K562 (cell line): ENCODE data around the gene ATXN1. TPM values are rescaled to one million over a fixed set of nuclear protein-coding genes. Genes with fewer than 3 reads are reported as not detected.

Experiments
- polyA plus RNA-seq, 8 experiments: library from polyadenylated mRNA; depleted of rRNA in 4 of 8; stranded (reverse) in 5 of 8; unstranded in 3 of 8; fragments of >200 nt; fragmentation: Nextera tagmentation in 2 of 8; fragmentation: Illumina TruSeq in 1 of 8; extraction: Ambion mirVana in 2 of 8; extraction: Trizol in 1 of 8; gene quantifications; 2 replicates each; pipeline versions ENCODE4 v1.2.1 to v1.2.3, GENCODE V29; 2011 to 2014; ENCODE audit warnings: inconsistent platforms in 1 of 8, missing spikeins in 1 of 8
- total RNA-seq, 7 experiments: library from RNA; depleted of rRNA in 6 of 7; stranded (reverse); fragments of >200 nt in 6 of 7; fragmentation: Illumina TruSeq in 2 of 7; extraction: Trizol in 2 of 7; gene quantifications; 2 replicates each; pipeline versions ENCODE4 v1.2.1 to v1.2.3, GENCODE V29; 2011 to 2021; ENCODE audit warnings: low replicate concordance in 1 of 7
- TF ChIP-seq, protein P1 (sequence below), 2 experiments: fragments of 450-650 bp; IDR thresholded peaks; 2 replicates each; pipeline ENCODE4 v1.6.1; 2016; ENCODE audit warnings: mild to moderate bottlenecking in 2 of 2, borderline replicate concordance in 1 of 2, low read depth in 1 of 2, moderate library complexity in 1 of 2
- TF ChIP-seq, protein P2 (sequence below): sonication (generic); formaldehyde crosslinking; IDR thresholded peaks from 2 replicates; pipeline ENCODE4 v1.8.1; 2023; ENCODE audit warnings: missing genetic modification reagents, mild to moderate bottlenecking, borderline replicate concordance
- TF ChIP-seq, protein P3 (sequence below): fragments of 250-450 bp; sonication (Bioruptor Pico); IDR thresholded peaks from 2 replicates; pipeline ENCODE4 v1.5.1; 2021; ENCODE audit warnings: mild to moderate bottlenecking
- TF ChIP-seq, protein P4 (sequence below): sonication (generic); formaldehyde crosslinking; IDR thresholded peaks from 2 replicates; pipeline ENCODE4 v1.8.0; 2022; ENCODE audit warnings: mild to moderate bottlenecking, low read depth, missing genetic modification reagents
- TF ChIP-seq, protein P5 (sequence below): fragments of 250-450 bp; sonication (Bioruptor Pico); IDR thresholded peaks from 2 replicates; pipeline ENCODE4 v1.5.0; 2020; ENCODE audit warnings: mild to moderate bottlenecking

ATXN1 gene
- total and polyA plus RNA-seq, 9 of the 15 experiments (the other 6 are each of a cell fraction or from before 2014, with no cell fraction given): under 0.01 to 1.2 (median 0.58) TPM

DNA sequence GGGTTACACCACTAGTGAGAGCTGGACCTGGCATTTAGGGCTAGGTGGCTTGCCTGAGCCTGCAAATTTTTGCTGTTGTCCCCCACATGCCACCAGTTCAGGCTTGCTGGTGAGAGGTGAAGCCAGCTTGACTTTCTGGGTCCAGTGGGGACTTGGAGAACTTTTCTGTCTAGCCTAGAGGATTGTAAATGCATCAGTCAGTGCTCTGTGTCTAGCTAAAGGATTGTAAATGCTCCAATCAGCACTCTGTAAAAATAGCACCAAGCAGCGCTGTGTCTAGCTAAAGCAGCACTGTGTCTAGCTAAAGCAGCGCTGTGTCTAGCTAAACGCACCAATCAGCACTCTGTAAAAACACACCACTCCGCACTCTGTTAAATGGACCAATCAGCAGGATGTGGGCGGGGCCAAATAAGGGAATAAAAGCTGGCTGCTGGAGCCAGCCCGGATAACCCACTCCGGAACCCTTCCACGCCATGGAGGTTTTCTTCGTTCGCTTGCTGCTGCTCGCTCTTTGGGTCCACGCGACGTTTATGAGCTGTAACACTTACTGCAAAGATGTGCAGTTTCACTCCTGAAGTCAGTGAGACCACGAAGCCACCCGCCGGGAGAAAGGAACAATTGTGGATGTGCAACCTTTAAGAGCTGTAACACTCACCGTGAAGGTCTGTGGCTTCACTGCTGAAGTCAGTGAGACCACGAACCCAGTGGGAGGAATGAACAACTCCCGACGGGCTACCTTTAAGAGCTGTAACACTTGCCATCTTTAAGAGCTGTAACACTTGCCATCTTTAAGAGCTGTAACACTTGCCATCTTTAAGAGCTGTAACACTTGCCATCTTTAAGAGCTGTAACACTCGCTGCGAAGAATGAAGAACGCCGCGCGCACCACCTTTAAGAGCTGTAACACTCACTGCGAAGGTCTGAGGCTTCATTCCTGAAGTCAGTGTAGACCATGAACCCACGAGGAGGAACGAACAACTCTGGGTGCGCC is 495.6 kb downstream of the ATXN1 start (continued):
- TF ChIP-seq, protein P1, sequence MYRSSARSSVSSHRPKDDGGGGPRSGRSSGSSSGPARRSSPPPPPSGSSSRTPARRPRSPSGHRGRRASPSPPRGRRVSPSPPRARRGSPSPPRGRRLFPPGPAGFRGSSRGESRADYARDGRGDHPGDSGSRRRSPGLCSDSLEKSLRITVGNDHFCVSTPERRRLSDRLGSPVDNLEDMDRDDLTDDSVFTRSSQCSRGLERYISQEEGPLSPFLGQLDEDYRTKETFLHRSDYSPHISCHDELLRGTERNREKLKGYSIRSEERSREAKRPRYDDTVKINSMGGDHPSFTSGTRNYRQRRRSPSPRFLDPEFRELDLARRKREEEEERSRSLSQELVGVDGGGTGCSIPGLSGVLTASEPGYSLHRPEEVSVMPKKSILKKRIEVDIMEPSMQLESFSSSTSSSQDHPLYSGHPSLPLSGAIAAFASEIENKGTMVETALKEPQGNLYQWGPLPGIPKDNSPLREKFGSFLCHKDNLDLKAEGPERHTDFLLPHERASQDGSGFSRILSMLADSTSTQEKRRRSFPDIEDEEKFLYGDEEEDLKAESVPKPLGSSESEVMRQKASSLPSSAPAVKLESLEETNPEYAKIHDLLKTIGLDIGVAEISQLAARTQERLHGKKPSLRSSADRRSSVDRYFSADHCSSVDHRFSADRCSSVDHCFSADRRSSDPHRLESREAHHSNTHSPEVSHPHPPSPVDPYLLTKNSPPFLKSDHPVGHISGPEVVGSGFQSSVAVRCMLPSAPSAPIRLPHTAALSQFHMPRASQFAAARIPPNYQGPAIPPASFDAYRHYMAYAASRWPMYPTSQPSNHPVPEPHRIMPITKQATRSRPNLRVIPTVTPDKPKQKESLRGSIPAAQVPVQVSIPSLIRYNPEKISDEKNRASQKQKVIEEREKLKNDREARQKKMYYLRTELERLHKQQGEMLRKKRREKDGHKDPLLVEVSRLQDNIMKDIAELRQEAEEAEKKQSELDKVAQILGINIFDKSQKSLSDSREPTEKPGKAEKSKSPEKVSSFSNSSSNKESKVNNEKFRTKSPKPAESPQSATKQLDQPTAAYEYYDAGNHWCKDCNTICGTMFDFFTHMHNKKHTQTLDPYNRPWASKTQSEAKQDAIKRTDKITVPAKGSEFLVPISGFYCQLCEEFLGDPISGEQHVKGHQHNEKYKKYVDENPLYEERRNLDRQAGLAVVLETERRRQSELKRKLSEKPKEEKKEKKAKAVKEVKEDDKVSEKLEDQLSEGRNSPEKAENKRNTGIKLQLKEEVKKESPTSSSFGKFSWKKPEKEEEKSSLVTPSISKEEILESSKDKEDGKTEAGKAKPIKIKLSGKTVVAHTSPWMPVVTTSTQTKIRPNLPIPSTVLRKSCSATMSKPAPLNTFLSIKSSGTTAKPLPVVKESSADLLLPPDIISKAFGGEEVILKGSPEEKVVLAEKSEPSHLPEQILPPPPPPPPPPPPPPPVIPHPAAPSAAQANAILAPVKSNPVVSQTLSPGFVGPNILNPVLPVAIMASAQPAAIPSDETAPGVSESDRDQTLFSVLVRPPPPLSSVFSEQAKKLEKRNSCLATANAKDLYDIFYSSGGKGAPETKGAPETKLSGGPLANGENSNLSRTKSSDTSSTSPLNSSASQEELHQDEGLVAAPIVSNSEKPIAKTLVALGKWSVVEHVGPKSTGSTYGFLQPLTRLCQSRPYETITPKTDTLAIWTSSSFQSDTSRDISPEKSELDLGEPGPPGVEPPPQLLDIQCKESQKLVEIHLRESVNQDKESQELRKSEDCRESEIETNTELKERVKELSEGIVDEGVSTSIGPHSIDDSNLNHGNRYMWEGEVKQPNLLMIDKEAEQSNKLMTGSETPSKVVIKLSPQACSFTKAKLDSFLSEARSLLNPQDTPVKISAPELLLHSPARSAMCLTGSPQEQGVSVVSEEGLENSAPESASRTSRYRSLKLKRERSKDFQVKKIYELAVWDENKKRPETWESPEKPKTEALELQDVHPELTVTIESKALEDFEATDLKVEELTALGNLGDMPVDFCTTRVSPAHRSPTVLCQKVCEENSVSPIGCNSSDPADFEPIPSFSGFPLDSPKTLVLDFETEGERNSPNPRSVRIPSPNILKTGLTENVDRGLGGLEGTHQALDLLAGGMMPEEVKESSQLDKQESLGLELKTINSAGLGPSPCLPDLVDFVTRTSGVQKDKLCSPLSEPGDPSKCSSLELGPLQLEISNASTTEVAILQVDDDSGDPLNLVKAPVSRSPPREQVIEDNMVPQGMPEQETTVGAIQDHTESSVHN (IDR thresholded peaks at IDR 0.05; ENCODE audit: borderline replicate concordance in 1 of 2, low read depth in 1 of 2): no peak
- TF ChIP-seq, protein P2, sequence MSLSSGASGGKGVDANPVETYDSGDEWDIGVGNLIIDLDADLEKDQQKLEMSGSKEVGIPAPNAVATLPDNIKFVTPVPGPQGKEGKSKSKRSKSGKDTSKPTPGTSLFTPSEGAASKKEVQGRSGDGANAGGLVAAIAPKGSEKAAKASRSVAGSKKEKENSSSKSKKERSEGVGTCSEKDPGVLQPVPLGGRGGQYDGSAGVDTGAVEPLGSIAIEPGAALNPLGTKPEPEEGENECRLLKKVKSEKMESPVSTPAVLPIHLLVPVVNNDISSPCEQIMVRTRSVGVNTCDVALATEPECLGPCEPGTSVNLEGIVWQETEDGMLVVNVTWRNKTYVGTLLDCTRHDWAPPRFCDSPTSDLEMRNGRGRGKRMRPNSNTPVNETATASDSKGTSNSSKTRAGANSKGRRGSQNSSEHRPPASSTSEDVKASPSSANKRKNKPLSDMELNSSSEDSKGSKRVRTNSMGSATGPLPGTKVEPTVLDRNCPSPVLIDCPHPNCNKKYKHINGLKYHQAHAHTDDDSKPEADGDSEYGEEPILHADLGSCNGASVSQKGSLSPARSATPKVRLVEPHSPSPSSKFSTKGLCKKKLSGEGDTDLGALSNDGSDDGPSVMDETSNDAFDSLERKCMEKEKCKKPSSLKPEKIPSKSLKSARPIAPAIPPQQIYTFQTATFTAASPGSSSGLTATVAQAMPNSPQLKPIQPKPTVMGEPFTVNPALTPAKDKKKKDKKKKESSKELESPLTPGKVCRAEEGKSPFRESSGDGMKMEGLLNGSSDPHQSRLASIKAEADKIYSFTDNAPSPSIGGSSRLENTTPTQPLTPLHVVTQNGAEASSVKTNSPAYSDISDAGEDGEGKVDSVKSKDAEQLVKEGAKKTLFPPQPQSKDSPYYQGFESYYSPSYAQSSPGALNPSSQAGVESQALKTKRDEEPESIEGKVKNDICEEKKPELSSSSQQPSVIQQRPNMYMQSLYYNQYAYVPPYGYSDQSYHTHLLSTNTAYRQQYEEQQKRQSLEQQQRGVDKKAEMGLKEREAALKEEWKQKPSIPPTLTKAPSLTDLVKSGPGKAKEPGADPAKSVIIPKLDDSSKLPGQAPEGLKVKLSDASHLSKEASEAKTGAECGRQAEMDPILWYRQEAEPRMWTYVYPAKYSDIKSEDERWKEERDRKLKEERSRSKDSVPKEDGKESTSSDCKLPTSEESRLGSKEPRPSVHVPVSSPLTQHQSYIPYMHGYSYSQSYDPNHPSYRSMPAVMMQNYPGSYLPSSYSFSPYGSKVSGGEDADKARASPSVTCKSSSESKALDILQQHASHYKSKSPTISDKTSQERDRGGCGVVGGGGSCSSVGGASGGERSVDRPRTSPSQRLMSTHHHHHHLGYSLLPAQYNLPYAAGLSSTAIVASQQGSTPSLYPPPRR (CRISPR knock-in tag): peak; percentile 20
- TF ChIP-seq, protein P3, sequence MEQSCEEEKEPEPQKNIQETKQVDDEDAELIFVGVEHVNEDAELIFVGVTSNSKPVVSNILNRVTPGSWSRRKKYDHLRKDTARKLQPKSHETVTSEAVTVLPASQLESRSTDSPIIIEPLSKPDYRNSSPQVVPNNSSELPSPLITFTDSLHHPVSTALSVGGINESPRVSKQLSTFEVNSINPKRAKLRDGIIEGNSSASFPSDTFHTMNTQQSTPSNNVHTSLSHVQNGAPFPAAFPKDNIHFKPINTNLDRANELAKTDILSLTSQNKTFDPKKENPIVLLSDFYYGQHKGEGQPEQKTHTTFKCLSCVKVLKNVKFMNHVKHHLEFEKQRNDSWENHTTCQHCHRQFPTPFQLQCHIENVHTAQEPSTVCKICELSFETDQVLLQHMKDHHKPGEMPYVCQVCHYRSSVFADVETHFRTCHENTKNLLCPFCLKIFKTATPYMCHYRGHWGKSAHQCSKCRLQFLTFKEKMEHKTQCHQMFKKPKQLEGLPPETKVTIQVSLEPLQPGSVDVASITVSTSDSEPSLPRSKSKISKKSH (CRISPR knock-in tag): no peak
- TF ChIP-seq, protein P4, sequence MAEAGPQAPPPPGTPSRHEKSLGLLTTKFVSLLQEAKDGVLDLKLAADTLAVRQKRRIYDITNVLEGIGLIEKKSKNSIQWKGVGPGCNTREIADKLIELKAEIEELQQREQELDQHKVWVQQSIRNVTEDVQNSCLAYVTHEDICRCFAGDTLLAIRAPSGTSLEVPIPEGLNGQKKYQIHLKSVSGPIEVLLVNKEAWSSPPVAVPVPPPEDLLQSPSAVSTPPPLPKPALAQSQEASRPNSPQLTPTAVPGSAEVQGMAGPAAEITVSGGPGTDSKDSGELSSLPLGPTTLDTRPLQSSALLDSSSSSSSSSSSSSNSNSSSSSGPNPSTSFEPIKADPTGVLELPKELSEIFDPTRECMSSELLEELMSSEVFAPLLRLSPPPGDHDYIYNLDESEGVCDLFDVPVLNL: no peak; the same call in 1 of the 2 replicates
- TF ChIP-seq, protein P5, sequence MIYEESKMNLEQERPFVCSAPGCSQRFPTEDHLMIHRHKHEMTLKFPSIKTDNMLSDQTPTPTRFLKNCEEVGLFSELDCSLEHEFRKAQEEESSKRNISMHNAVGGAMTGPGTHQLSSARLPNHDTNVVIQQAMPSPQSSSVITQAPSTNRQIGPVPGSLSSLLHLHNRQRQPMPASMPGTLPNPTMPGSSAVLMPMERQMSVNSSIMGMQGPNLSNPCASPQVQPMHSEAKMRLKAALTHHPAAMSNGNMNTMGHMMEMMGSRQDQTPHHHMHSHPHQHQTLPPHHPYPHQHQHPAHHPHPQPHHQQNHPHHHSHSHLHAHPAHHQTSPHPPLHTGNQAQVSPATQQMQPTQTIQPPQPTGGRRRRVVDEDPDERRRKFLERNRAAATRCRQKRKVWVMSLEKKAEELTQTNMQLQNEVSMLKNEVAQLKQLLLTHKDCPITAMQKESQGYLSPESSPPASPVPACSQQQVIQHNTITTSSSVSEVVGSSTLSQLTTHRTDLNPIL (CRISPR knock-in tag): peak; percentile 80; the same call in 1 of the 2 replicates
